ENCODE measurements around the gene POLG2.

The POLG2 gene

DNA sequence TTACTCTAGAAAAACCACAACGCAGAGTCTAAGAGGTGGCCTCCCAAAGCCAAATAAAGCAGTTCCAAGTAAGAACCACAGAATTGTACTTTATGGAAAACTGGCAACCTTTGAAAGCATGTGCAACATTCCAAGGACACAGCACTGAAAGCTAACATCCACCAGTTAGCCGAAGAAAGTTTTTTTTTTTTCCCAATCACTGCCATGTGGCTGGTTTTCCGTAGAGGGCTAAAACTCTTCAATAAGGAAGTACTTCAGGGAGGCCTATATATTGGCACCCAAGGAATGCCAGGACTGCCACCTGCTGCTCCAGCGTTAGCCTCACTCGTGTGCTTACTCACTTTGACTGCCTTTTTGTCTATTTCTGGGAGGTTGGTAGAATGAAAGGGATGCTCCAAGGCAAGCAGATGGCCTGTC, 35.1 kb upstream of the POLG2 start:
- no peaks in the 10 kb centered on the region for H3K4me1 ChIP-seq (ENCODE audit: control insufficient read depth, insufficient read depth, low read length, unreplicated experiment)
- H2AFZ ChIP-seq (ENCODE audit: low read length, unreplicated experiment) = no peak overlapping the region
- no peaks in the 10 kb centered on the region for H3K27me3 ChIP-seq (ENCODE audit: insufficient read depth, low read length)
- peaks cover 56% of the 10 kb centered on the region for H3K36me3 ChIP-seq (ENCODE audit: insufficient read depth, low read length)
- no peaks in the 10 kb centered on the region for H3K79me2 ChIP-seq (ENCODE audit: control insufficient read depth, insufficient read depth, low read length, unreplicated experiment)
- no peak overlapping the region for H3K27ac ChIP-seq (ENCODE audit: low read depth, low read length)
- no peak overlapping the region for H3K4me3 ChIP-seq (ENCODE audit: low read depth, low read length)

DNA sequence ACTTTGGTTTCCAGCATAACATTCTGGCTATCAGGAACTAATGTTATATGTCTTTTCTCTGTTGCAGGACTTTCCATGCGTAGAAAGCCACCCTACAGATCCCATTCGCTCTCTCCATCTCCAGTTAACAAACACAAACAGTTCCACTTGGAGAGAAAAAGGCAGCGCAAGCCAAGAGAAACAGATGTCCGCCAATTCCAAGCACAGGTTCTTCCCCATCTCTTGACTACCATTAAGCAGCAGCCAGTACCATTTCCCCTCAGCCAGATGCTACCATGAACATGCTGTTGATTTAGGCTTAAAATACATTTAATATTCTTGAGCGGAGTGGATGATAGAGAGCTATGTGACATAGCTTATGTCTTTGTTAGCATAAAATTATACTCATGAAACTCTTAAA, 32.4 kb upstream of the POLG2 start:
- Histone ChIP-seq H3K27me3 (ENCODE audit: insufficient read depth, low read length) (no peaks in the 10 kb centered on the region), H3K4me3 (ENCODE audit: low read depth, low read length) (no peak overlapping the region), H3K27ac (ENCODE audit: low read depth, low read length) (no peak overlapping the region), H3K4me1 (ENCODE audit: control insufficient read depth, insufficient read depth, low read length, unreplicated experiment) (no peaks in the 10 kb centered on the region), H3K36me3 (ENCODE audit: insufficient read depth, low read length) (peaks cover 56% of the 10 kb centered on the region), H2AFZ (ENCODE audit: low read length, unreplicated experiment) (no peak overlapping the region), H3K79me2 (ENCODE audit: control insufficient read depth, insufficient read depth, low read length, unreplicated experiment) (no peaks in the 10 kb centered on the region)

DNA sequence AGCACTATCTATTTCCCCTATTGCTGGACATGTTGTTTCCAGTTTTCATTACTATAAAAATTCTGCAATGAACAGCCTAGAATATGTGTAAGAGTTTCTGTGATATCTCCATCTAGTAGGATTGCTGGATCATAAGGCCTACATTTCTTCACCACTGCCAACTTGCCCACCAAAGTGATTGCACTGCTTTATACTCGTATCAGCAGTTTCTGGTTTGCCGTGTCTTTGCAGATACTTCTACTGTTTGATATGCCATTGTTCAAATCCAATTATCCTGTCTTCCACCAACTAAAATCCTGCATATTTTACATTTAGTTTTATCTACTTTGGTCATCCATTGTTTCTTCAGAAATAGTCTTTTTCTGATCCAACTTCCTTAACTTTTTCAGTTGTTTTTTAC, 31.1 kb upstream of the POLG2 start:
- Histone ChIP-seq H3K36me3 (ENCODE audit: insufficient read depth, low read length) (peaks cover 56% of the 10 kb centered on the region), H3K27me3 (ENCODE audit: insufficient read depth, low read length) (no peaks in the 10 kb centered on the region), H2AFZ (ENCODE audit: low read length, unreplicated experiment) (no peak overlapping the region), H3K4me3 (ENCODE audit: low read depth, low read length) (no peak overlapping the region), H3K27ac (ENCODE audit: low read depth, low read length) (no peak overlapping the region), H3K4me1 (ENCODE audit: control insufficient read depth, insufficient read depth, low read length, unreplicated experiment) (no peaks in the 10 kb centered on the region), H3K79me2 (ENCODE audit: control insufficient read depth, insufficient read depth, low read length, unreplicated experiment) (no peaks in the 10 kb centered on the region)

DNA sequence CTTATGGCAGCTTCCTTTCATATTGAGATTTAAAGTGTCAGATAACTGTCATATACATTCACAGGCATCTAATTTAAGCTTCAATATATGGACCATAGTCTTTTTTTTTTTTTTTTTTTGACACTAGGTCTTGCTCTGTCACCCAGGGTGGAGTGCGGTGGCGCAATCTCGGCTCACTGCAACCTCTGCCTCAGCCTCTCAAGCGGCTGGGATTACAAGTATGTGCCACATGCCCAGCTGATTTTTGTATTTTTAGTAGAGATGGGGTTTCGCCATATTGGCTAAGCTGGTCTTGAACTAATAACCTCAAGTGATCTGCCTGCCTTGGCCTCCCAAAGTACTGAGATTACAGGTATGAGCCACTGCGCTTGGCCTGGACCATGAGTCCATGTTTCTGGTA, 23.5 kb upstream of the POLG2 start:
- peaks cover 44% of the 10 kb centered on the region for H3K36me3 ChIP-seq (ENCODE audit: insufficient read depth, low read length)
- H3K4me3 ChIP-seq (ENCODE audit: low read depth, low read length) = no peak overlapping the region
- H3K79me2 ChIP-seq (ENCODE audit: control insufficient read depth, insufficient read depth, low read length, unreplicated experiment) = no peaks in the 10 kb centered on the region
- peaks cover 1% of the 10 kb centered on the region for H3K4me1 ChIP-seq (ENCODE audit: control insufficient read depth, insufficient read depth, low read length, unreplicated experiment)
- H3K27ac ChIP-seq (ENCODE audit: low read depth, low read length) = no peak overlapping the region
- no peaks in the 10 kb centered on the region for H3K27me3 ChIP-seq (ENCODE audit: insufficient read depth, low read length)
- no peak overlapping the region for H2AFZ ChIP-seq (ENCODE audit: low read length, unreplicated experiment)

DNA sequence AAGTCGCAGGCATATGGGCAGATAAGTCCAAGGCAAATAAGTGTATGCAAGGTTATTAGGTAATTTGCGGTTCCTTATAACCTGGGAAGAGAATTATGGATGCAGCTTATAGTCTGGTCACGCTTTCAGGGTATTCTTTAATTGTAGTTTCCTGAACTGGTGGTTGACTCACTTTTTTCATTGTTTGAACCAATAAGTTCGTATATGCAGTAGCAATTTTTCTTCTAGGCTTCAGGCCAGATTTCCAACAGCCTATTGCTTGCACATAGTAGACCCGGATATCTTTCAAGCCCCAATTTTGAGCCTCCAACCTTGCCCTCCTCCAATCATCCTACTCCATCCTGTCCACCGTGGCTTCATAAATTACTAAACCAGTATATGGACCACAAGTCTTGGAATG, 22.7 kb upstream of the POLG2 start:
- no peak overlapping the region for H2AFZ ChIP-seq (ENCODE audit: low read length, unreplicated experiment)
- no peaks in the 10 kb centered on the region for H3K27me3 ChIP-seq (ENCODE audit: insufficient read depth, low read length)
- H3K27ac ChIP-seq (ENCODE audit: low read depth, low read length) = no peak overlapping the region
- H3K36me3 ChIP-seq (ENCODE audit: insufficient read depth, low read length) = peaks cover 44% of the 10 kb centered on the region
- no peak overlapping the region for H3K4me3 ChIP-seq (ENCODE audit: low read depth, low read length)
- peaks cover 6% of the 10 kb centered on the region for H3K4me1 ChIP-seq (ENCODE audit: control insufficient read depth, insufficient read depth, low read length, unreplicated experiment)
- no peaks in the 10 kb centered on the region for H3K79me2 ChIP-seq (ENCODE audit: control insufficient read depth, insufficient read depth, low read length, unreplicated experiment)

GRCh38 chr17:64515829-64516228, 19.0 kb upstream of the POLG2 start:
- H3K27me3 ChIP-seq (ENCODE audit: insufficient read depth, low read length) = no peaks in the 10 kb centered on the region
- H3K4me1 ChIP-seq (ENCODE audit: control insufficient read depth, insufficient read depth, low read length, unreplicated experiment) = peaks cover 8% of the 10 kb centered on the region
- peaks cover 13% of the 10 kb centered on the region for H3K79me2 ChIP-seq (ENCODE audit: control insufficient read depth, insufficient read depth, low read length, unreplicated experiment)
- no peak overlapping the region for H2AFZ ChIP-seq (ENCODE audit: low read length, unreplicated experiment)
- no peak overlapping the region for H3K27ac ChIP-seq (ENCODE audit: low read depth, low read length)
- H3K36me3 ChIP-seq (ENCODE audit: insufficient read depth, low read length) = peaks cover 46% of the 10 kb centered on the region
- no peak overlapping the region for H3K4me3 ChIP-seq (ENCODE audit: low read depth, low read length)

DNA sequence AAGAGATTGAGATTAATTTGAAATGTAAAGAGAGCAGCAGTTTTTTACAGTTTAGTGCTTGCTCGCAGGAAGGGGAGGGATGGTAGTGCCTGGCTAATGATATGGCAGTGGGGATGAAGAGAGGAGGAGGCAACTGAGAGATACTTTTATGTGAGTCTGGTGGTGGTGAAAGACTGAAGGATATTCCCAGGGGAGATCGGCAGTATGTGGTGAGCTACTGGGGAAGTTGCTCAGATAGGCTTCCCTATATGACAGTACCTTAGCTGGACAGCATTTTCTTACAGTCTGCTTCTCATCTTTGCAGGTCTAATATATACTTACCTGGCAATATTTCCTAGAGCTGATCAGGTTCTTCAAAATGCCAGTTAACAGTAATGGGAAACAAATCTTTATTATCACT, 18.6 kb upstream of the POLG2 start:
- peaks cover 8% of the 10 kb centered on the region for H3K4me1 ChIP-seq (ENCODE audit: control insufficient read depth, insufficient read depth, low read length, unreplicated experiment)
- H3K27ac ChIP-seq (ENCODE audit: low read depth, low read length) = no peak overlapping the region
- H3K36me3 ChIP-seq (ENCODE audit: insufficient read depth, low read length) = peaks cover 46% of the 10 kb centered on the region
- no peak overlapping the region for H3K4me3 ChIP-seq (ENCODE audit: low read depth, low read length)
- H2AFZ ChIP-seq (ENCODE audit: low read length, unreplicated experiment) = no peak overlapping the region
- H3K79me2 ChIP-seq (ENCODE audit: control insufficient read depth, insufficient read depth, low read length, unreplicated experiment) = peaks cover 13% of the 10 kb centered on the region
- H3K27me3 ChIP-seq (ENCODE audit: insufficient read depth, low read length) = no peaks in the 10 kb centered on the region

- H3K36me3 ChIP-seq (ENCODE audit: insufficient read depth, low read length) = peaks cover 34% of the 10 kb centered on the region
- no peak overlapping the region; the same call in 1 of the 2 replicates for H3K4me3 ChIP-seq (ENCODE audit: low read depth, low read length)
- H3K4me1 ChIP-seq (ENCODE audit: control insufficient read depth, insufficient read depth, low read length, unreplicated experiment) = peaks cover 11% of the 10 kb centered on the region
- no peak overlapping the region for H3K27ac ChIP-seq (ENCODE audit: low read depth, low read length)
- no peaks in the 10 kb centered on the region for H3K27me3 ChIP-seq (ENCODE audit: insufficient read depth, low read length)
- H3K79me2 ChIP-seq (ENCODE audit: control insufficient read depth, insufficient read depth, low read length, unreplicated experiment) = peaks cover 63% of the 10 kb centered on the region
- no peak overlapping the region for H2AFZ ChIP-seq (ENCODE audit: low read length, unreplicated experiment)
Observed at GRCh38 chr17:64509179-64509578, 12.3 kb upstream of the POLG2 start.

- Histone ChIP-seq H3K79me2 (ENCODE audit: control insufficient read depth, insufficient read depth, low read length, unreplicated experiment) (peaks cover 68% of the 10 kb centered on the region), H2AFZ (ENCODE audit: low read length, unreplicated experiment) (no peak overlapping the region), H3K27ac (ENCODE audit: low read depth, low read length) (no peak overlapping the region), H3K4me3 (ENCODE audit: low read depth, low read length) (peak overlapping the region; percentile 85), H3K4me1 (ENCODE audit: control insufficient read depth, insufficient read depth, low read length, unreplicated experiment) (peaks cover 16% of the 10 kb centered on the region), H3K27me3 (ENCODE audit: insufficient read depth, low read length) (no peaks in the 10 kb centered on the region), H3K36me3 (ENCODE audit: insufficient read depth, low read length) (peaks cover 36% of the 10 kb centered on the region)
Observed at GRCh38 chr17:64508683-64509082, 11.8 kb upstream of the POLG2 start.

GRCh38 chr17:64507413-64507782, 10.5 kb upstream of the POLG2 start:
- Histone ChIP-seq H3K27me3 (ENCODE audit: insufficient read depth, low read length) (no peaks in the 10 kb centered on the region), H3K79me2 (ENCODE audit: control insufficient read depth, insufficient read depth, low read length, unreplicated experiment) (peaks cover 75% of the 10 kb centered on the region), H3K36me3 (ENCODE audit: insufficient read depth, low read length) (peaks cover 36% of the 10 kb centered on the region), H3K27ac (ENCODE audit: low read depth, low read length) (peak overlapping the region; percentile 98), H3K4me1 (ENCODE audit: control insufficient read depth, insufficient read depth, low read length, unreplicated experiment) (peaks cover 29% of the 10 kb centered on the region), H2AFZ (ENCODE audit: low read length, unreplicated experiment) (peak overlapping the region; percentile 96), H3K4me3 (ENCODE audit: low read depth, low read length) (peak overlapping the region; percentile 85)

DNA sequence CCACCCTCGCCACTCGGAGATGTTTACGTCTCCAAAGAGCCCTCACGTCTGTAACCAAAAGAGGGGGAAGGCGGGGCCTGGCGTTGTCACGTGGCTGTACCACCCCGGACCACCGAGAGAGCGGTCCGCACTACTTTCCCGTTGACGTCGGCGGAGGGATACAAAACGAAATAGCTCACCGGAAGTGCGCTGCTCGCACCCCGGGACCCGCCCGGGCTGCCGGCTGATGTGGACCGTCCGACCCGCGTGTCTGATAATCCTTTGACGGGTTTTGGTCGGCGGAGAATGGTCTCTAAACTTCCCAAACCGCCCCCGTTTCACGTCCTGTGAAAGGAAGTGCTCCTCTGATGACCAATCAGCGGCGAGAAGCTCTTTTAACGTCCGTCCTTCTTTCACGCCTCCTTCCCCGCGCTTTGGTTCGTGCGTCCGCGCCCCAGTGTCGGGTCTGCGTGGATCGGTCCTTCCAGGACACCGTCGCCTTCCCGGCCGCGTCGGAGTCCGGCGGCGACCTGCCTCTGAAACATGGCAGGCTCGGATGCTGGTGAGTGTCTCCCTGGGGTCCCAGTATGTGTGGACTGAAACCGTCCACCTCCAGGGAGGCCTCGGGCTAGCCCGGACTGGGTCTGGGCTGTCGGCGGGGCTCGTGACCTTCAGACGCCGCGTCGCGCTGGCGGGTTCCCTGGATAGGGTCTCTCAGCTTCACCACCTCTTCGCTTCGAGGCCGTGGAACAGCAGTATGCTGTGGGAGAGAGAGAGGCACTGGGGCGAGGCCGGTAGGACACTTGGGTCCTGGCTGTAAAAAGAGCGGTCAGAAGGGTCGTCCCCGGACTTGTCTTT, 9.9 kb upstream of the POLG2 start, which contains the start of gene CEP95:
Gene CEP95 (plus strand): TSS at position 402 of the 837 bp plus-strand sequence. CDS start 121 bp downstream, at position 523.
- peak within 1 kb of the TSS; percentile 85 for H3K4me3 ChIP-seq (ENCODE audit: low read depth, low read length)
- peak within 1 kb of the TSS; percentile 98 for H3K27ac ChIP-seq (ENCODE audit: low read depth, low read length)
- H3K36me3 ChIP-seq (ENCODE audit: insufficient read depth, low read length) = peaks cover 42% of the 10 kb centered on the region
- H2AFZ ChIP-seq (ENCODE audit: low read length, unreplicated experiment) = peak within 1 kb of the TSS; percentile 96
- H3K27me3 ChIP-seq (ENCODE audit: insufficient read depth, low read length) = no peaks in the 10 kb centered on the region
- H3K79me2 ChIP-seq (ENCODE audit: control insufficient read depth, insufficient read depth, low read length, unreplicated experiment) = peaks cover 77% of the 10 kb centered on the region
- H3K4me1 ChIP-seq (ENCODE audit: control insufficient read depth, insufficient read depth, low read length, unreplicated experiment) = peaks cover 35% of the 10 kb centered on the region
